NCI-H226 (cell line): ENCODE measurements around the gene ADAM12.

Source experiments
- DNase-seq: peaks from one replicate; pipeline ENCODE4 v3.0.0-alpha.2; 2015

ADAM12 gene

DNA sequence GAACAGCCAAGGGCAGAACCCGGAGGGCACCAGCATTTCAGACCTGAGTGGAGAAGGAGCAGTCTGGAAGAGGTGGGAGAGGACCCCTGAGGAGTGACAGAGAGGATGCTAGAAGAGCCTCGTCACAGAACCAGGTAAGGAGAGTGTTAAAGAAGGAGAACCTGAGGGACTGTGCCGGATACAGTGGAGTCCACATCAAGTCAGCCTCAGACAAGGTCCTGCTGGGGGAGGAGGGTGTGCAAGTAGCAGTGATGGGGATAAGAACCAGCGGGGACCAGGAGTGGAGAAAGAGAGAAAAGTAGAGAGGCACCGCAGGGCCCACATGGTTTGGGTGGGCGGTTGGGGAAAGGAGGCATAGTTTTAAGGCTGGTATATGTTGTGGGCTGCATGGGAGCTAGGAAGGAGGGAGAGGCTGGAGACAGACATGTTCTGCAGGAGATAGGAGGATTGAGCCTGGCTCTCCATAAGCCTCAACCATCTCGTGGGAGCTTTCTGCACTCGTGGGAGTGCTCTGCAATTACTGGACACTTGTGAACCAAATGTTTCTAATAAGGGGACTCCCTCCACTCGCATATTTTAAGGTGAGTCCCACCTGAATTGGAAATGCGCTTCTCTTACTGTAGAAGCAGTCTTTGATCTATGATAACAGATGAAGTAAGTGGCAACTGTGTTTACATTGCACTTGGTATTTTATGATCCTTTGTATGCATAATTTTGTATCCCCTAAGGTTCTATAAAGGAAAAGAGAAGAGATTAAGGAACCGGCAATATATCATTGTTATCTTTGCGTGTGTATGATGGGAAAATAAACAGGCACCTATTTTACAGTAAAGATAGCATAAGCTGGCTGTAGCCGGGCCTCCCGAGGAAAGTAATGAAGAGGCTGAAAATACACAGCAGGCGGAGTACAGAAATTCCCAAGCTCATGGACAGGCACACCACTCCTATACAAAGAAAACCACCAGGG lies 154.8 kb downstream of the ADAM12 start:
- DNase-seq = no peak

DNA sequence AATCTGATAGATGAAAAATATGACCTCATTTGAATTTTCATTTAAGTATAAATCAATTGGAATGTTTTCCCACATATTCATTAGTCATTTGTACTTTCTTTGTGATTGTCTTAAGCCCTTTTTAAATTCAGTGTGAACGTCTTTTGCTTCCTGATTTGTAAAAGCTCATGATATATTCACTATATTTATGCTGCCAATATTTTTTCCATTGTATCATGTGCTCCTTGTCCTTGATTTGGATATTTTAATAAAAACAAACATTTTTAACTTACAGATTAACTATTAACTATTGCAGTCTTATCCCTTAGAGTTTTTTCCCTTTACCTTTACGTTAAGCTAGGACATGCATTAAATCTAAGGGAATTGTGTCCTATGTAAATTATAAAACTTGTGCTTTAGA lies 157.7 kb downstream of the ADAM12 start:
- no peak for DNase-seq

DNA sequence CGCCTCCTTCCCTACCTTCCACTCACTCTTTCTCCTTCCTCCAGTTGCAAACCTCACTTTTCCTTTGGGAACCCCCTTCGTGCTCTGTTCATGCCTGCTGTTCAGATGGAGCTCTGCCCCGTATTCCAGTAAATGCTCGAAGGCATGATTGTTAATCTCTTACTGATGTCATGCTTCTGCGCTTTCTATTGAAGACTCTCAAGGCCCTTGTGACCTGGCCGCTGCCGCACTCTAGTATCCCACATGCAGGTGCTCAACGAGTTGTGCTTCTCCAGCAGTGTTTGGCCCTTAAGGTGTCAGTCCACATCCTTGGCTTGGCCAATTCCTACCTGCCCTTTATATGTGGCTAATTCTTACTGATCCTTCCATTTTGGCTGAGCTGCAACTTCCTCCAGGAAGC lies 158.6 kb downstream of the ADAM12 start:
- no peak for DNase-seq

DNA sequence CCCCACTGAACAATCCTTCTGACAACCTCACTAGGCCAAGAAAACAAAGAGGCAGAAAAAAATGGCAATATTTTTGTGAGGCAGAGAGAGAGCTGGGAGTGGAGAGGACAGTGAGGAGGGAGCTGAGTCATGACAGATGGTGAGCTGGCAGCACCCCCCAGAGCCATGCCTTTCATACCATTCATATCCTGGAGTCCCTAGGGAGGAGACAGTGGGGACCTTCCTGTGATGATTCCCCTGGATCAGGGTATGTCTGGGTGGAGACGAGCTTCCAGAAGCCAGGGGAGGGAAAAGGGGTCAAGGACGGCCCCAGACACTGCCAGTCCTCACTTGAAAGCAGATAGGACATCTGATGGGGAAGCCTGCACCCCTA lies 160.5 kb downstream of the ADAM12 start:
- no peak for DNase-seq

DNA sequence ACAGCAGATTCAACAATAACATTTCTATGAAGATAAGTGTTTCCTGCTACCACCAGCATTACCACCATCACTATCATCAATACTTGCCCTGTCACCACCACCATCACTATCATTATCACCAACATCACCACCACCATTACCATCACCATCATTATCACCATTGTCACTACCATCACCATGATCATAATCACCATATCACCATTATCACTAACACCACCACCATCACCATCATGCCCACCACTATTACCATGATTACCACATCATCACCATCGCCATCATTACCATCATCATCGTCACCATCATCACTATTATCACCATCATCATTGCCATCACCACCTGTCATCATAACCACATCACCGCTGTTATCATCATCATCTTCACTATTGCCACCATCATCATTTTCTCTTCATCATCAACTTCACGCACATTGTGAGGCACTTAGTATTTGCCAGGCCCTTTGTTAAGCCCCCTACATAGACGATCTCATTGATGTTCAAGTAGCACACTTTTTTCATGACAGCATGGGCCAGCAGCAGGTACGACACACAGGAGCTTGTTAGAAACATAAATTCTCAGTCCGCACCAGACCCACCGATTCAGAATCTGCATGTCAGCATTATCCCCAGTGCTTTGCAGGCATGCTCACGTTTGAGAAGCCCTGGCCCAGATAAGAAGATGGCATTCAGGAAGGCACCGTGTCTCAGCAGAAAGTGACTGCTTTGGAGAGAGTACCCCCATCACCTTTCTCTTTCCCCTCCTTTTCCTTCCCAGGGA lies 161.1 kb downstream of the ADAM12 start:
- no peak for DNase-seq

DNA sequence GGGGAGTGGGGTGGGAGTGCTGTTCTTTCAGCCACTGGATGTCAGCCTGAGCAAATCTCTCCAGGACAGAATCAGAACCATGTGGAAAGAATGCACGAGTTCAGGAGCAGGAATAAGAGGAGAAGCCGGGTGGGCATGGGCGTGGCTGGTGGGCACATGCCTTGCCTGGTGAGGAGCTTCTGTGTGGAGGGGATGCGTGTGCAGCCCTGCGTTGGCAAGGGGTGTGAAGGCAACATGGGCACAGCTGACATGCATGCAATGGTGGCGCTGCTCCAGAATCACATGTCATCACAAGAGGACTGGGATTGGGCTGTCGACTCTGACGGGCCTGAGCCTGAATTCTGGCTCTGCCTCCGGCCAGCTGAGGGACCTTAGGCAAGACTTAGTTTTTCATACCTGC lies 162.1 kb downstream of the ADAM12 start:
- no peak for DNase-seq

DNA sequence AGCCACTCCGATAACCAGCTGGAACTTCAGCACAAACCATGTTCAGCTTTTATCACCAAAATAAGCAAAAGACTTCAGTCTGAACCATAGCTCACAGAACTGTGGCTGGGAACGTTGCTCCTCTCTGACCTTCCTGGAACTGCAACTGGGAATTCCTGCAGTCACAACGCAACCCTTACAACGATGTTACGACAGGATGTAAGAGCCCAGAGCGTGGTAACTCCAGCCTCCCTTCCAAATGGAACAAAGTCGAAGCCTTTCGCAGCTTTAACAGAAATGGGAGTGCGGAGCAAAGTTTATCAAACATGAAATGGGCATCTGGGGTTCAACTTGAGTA lies 162.6 kb downstream of the ADAM12 start:
- no peak for DNase-seq

DNA sequence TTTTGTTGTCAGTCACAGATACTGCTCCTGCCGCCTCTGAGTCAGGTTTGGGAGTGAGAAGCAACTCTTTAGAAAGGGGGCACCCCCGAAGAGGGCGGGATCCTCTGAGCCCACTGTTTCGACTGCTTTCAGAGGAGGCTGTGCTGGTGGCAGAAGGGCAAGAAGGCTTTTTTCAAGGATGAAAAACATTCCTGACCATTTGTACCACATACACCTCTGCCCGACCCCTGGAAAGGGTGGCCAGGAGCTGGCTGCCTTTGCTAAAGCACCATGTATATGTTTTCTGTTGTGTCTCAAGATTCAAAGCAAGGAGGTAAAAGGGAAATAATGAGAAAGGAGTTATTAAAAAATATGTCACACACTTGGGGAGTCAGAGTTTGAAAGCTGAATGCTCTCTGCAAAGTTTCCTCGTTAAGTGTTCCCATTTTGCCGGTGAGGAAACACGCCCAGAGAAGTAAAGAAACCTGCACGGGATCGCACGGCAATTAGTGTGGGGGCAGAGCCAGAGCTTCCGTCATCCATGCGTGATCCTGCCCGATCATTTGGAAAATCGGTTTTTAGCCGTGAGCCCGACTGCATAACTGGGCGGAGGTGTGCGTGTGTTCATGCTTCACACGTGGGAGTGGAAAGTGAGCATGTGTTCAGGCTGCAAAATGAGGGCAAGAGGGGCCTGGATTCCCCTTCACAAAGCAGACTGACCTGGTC lies 163.2 kb downstream of the ADAM12 start:
- no peak for DNase-seq

DNA sequence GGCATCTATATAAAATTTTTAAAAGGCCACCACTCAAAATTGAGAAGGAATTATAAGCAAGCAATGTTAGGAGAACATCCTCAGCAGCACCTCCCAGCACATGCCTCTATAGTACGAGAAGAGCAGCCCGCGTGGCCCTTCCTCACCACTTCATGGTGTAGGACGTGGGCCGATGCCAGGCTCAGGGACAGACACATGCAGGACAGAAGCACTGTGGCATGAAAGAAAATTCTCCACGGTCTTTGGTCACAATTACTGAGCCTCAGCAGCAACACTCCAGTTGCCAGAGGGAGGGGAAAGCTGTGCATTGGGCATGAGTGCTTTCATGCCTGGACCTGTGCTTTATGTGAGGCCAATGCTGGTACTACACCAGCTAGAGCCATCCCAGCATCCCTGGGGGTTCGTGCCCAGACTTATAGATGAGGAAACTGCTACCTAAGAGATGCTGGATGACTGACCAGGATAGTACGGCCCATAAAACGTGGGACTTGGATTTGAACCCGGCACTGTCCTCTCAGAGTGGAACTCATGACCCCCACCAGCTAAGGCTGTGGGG lies 164.7 kb downstream of the ADAM12 start:
- no peak for DNase-seq

DNA sequence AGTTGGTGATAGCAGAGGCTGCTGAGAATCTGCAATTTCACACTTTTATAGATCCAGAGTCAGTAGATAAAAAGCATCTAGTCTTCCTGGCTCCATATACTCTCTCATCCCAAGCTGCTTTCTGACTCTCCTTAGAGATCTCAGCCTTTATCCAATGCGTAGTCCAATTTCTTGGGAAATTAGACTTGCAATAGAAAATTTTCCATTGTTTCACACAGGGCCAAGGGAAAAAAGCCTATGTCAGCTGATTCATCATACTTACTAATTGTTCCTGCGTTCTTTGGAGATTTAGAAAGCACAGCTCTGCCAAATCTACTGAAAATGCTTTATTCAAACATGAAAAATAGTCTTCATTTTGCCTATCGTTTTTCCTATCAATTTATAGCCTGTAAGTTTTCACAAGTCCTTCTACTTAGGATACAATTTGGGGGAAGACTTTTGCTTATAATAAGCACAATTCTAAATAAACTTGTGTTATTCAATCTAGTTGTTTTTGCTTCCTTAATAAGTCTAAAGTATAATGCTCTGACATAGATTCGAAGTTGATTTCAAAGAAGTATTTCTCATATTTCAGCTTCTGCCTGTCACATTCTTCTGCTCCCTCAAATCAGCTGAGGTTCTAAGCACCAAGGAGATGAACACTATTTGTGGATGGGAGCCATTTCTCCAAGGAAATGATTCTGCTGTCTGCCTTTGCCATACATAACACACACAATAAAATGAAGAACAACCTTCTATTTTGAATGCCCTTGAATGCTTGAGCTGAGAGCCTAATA lies 165.4 kb downstream of the ADAM12 start:
- DNase-seq = no peak

DNA sequence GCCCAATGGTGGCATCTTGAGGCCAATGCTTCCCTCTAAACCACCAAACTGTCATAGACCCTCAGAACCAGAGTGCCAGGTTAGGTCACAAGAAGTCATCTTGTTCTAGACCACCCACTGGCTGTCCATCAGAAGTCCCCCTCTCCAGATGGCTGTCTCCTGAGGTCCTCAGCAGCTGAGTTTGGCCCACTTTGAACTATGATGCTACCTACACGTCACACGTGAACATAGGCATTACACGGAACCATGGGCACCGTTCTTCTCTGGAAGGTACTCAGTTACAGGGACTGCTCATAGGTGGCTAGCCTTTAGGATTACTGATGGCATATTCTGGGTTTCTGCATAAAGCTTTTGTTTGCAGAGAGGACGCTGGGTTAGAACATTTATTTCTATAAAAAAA lies 166.4 kb downstream of the ADAM12 start:
- no peak for DNase-seq

DNA sequence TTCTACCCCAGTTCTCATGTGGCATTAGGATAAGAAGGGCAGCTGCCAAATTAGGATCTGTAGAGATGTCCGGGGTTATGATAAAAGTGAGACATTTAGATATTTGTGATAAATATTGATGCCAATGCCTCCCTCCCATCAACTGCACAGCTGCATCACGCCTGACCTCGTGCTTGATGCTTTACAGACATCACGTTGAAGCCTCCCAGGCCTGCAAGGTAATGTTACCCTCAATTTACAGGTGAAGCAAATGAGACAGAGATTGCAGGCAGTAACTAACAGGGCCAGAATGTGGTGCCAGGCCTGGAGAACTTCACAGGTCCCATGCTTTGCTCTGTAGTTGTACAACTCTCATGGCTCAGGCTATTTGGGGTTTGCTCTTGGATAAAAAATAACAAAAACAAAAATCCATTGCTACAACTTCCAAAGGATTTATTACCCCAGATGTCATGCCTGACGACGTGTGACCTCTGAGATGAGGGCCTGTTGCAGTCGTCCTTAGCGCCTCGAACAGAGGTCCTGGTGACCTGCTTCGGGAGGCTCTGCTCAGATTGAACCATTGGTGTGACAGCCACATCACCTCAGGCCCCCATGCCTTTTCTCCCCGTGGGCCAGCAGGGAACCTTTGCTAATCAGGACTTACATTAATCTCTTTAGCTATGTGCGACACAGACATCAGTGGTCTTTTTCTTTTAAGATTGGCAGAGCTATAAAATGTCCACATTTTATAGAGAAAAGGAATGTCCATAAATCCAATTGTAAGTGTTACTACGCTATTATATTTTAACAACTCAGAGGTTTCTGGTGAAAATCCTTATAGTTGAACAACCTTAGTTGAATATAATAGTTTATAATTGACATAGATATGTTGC lies 169.3 kb downstream of the ADAM12 start:
- DNase-seq = no peak

DNA sequence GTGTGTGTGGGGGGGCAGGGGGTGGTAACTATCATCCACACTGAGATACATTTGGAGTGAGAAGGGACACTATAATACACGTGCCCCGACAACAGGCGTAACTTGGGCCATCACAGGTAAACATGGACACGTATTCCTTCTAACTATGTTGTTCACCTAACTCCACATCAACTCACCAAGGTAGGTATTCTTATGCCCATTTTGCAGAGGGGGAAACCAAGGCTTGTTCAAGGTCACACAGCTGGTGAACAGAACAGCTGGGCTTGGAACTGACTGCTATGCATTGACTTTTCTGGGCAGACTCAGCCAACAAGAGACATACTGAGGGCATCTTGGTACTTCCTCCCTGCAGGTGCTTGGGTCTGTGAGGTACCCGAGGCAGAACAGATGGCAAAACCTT lies 170.1 kb downstream of the ADAM12 start:
- no peak for DNase-seq

DNA sequence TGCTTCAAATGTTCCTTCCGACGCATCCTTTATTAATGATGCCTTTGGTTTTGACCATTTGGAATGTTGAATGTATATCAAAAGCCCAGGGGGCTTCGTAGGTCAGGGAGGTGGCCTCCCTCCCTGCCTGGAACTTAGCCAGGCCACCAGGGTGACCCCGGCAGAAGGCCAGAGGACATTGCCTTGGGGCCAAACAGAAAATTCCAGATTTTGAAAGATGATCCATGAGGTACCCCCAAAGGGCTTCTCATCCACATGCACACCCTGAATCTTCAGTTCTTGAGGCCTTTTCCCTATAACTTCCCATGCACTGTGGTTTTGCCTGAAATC lies 171.7 kb downstream of the ADAM12 start:
- DNase-seq = no peak

DNA sequence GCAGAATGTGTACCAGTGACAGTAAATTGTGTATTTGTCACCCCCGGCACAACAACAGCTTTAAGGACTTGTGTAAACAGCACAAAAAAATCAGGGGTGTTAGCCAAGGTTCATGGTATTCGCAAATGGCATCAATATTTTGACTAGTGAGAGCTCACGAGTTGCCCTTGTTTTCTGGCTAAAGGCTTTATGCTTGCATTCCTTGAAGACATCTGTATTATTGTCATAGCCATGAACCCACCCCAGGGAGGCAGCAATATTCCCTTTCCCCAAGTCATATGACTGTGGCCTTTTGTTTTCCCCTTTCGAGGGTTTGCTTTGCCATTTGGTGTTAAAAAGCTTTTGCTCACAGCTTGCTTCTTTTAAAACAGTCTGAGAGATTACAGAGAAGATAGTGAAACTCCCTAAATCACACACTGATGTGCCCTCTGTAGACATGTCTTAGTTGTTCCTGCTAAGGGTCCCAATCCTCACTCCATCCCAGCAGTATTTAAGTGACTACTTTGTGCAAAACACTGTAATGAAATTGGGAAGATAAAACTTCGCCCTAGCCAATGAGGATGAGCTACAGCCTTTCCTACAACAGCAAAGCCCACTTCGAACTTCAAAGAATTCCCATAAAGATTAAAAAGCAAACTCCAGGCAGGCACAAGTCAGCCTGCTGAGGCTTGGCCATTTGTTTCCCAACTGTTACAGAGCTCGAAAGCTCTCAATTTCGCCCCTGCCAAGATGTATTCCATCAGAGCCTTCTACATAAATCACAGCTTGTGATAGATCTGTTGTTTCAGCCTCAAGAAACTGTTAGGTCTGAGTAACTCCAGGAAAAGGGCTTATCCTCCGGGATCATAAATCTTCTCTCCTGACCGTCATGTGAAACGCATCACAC lies 172.3 kb downstream of the ADAM12 start:
- DNase-seq = peak; percentile 64

DNA sequence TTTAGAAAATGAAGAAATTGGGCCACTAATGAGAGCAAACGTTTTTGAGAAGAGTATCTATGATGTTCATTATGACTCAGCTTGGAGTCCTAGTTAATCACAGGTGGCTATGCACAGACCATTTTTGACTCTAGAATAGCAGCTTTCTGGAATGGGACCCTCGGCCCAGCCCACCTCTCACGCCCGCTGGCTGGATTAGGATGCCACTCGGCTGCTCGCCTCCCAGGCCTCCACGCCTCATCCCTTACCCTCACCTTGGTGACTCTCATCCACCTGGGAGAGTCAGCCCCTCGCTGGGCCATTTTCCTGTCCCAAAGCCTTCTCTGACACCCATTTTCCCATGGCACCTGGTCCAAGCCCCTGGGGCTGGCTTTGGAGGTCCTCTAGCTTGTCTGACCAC lies 173.6 kb downstream of the ADAM12 start:
- DNase-seq = no peak

DNA sequence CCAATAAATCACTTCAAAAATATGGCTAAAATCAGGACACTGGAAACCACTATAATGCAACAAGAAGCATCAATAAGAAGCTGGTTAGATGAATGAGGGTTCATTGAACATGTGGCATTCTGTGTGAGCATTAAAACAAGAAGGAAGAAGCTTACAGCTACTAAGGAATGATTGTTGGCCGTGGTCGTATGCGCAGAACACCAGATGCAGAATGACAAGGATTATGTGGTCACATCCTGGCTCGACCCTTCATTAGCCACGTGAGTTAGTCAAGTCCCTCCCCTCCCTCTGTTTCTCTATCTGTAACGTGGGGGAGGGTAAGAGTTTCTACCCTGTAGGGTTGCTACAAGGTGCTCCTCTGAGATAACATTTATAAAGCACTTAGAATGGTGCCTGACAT lies 174.3 kb downstream of the ADAM12 start:
- no peak for DNase-seq

DNA sequence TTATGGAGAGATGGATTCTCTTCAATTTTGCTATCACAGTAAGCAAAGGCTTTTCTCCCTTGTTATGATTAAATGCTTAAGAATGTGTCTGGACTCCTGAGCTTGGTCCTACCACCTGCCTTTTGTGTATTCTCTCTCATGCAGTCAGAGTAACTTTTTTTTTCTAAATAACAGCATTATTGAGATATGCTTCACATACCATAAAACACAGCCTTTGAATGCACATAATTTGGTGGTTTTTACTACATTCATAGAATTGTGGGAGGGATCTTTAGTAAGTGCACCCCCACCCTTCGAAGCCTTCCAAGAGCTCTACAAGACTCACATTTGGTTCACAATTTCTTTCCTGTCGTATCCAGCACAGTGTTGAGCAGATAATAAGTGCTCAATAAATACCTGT lies 175.5 kb downstream of the ADAM12 start:
- DNase-seq = peak; percentile 32

DNA sequence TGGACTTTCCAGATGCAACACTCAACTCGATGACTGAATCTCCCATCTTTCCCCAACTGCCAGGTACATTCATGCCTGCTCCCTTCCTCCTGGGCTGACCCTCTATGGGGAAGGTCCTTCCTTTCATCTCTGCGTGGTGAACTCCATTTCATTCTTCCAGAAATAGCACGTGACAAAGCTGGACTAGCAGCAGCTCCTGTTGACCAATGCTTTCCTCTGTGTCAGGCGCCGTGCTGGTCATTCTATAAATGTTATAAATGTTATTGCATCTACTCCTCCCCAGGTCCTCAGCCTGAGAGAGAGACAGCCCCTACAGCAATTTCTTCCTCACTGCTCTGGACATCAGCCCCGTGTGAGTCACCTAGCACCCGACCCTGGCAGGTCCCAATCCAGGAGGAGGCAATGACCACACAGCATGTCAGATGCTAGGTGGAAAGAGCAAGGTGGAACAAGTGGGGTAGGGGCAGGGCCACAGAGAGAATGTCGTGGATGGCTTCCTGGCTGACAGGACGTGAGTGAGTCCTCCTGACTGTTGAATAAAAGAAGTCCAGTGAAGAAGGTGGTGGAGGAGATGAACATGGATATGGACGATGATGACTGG lies 178.1 kb downstream of the ADAM12 start:
- no peak for DNase-seq

DNA sequence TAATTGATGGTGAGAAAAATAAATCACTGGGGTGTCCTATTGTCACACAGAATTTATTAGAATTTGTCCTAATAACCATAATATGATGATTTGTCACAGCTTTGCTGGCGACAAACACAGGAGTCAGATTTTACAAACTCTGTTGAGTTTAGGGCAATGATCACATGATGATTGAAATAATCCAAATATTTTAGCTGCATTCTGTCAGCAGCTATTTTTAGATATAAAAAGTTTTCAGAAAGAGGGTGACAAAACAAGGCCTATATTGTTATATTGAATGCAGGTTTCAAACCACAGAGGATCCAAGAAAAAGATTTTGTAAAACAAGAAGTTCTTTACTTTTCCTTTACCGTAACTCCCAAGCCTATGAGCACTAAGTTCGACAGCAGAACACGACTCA lies 178.8 kb downstream of the ADAM12 start:
- no peak for DNase-seq
